GM18520 (cell line): ENCODE results near the gene NUDCD3.
"Not testable (repeated sequence)": the region's sequence is repeated elsewhere in the genome, so short reads cannot be mapped to it uniquely, and the experiment has no call there.

Source experiments
- ATAC-seq: cut with Tn5 transposase; IDR thresholded peaks from one replicate; pipeline ENCODE4 v1.9.1; 2021; ENCODE audit not compliant: unreplicated experiment

Gene NUDCD3

DNA sequence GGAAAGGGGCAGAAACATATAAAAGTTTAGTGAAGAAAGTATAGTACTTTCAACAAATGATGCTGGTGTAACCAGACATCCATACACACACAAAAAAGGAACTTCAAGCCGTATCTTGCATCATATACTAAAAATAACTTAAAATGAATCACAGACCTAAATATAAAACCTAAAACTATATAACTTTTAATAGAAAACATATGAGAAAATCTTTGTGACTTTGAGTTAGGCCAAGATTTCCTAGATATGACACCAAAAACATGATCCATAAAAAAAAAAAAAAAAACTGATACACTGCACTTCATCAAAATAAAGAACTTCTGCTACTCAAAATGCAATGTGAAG, 40.9 kb downstream of the NUDCD3 start:
- ATAC-seq: no peak

DNA sequence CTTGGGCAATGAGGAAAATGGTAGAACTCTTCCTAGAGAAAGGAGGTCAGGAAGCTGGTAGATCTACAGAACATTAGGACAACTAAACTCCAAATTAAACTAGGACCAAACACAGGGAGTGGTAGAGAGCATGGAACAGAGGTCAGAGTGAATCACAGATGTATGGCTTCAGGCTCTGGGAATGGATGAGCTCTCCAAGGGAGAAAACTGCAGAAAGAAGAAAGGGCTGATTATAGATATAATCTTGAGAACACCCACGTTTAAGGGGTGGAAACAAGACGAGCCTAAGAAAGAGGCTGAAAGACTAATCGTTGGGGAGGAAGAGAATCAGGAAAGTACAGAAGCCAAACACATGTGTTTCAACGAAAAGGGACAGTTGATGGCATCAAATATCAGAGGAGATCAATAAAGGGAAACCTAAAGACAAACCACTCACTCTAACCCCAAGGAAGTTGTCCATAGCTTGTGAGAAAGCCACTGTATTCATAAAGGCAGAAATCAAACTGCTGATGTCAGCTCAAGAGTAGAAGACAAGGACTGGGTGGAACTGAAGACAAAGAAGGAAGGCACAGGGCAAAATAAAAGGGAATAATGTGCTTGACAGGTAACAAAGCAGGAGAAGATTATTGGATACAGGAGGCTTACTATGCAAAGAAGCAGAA, 41.4 kb downstream of the NUDCD3 start:
- ATAC-seq: no peak

DNA sequence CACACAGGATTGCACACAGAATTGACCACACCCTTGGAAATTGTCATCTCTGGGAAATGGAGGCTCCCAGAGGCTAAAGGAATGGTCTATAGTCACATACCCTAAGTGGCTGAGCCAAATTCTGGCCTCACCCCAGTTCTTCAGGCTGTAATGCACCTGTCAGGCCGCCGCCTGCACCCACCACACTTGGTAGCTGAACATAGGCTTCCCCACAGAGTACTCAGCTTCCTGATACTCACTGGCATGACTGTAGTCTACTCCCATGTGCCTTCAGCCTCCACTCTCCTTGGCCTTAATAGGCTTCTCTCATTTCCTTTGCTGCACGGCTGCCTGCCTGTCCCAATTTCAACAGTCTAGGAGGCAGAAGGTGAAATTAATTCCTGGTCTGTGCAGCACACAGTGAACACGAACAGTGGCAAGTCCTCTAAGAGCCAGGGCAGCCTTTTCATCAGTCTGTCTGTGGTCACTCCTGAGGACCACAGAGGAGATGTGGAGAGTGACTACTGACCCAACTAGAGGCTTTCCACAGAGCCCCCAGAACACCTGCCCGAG, 42.5 kb downstream of the NUDCD3 start:
- ATAC-seq: no peak

DNA sequence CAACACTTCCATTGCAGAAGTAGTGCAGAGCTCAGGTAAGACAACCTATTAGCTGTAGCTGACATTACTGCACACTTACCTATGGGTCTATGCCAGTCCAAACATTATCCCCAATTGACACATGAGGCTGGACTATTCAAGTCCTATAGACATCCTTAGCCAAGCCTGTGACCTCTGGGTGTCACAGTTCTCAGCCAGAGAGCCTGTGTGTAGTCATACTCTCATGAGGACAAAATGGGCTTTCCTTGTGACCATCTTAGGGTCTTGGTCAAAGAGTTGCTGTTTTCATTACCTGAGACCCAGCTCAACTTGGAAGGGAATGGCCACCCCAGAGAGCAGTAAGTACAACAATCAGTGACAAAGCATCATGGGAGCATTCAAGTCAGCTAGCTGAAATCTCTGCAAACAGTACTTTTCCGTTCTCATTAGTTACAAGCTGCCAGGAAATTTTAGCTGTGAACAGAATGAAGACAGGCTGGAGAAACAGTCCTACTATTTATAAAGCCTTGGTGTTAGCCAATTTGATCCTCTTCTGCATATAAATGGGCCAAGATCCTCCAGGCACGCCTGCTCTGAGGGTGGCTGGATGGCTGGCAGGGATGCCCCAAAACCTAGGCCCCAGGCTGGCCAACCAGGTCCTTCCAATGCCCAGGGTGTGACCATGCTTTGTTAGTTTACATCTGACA, 44.3 kb downstream of the NUDCD3 start:
- ATAC-seq: no peak

DNA sequence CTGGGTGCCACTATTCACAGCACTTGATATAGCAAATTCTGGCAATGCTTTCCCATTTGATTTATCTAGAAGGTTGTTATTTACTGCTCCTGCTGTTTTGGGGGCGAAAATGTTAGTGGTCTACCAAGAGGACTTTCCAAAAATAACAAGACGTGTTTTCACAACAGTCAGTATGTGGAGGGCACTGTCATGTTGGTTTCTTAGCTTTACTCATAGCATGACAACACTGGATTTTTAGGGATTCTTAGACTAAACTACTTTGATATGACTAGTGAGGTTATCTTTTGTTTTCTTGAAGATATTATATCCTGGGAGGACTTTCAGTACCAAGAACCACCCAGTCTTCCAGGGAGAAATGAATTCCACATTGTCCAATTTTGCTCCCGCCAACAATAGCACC, 49.4 kb downstream of the NUDCD3 start:
- no peak for ATAC-seq

DNA sequence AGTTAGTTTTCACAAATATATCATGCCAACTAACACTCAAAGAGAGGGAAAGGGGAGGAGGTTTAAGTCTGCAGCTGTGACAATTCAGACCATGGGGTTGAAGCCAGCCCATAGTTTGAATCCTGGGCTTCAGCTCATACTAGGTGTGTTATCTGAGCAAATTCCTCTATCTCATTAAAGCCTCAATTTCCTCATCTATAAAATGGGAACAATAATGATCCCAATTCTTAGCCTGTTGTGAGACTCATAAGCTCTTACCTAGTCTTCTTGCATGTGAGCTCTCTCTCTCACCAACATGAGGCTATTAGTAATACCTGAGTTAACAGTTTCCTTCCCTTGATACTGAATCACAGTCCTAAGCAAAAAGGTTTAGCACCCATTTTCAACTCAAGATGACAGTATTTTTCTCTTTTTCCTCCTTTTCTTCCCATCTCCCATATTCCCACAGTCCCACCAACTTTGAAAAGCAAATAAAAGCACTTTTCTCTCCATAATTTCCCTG, 49.8 kb downstream of the NUDCD3 start:
- ATAC-seq: no peak

DNA sequence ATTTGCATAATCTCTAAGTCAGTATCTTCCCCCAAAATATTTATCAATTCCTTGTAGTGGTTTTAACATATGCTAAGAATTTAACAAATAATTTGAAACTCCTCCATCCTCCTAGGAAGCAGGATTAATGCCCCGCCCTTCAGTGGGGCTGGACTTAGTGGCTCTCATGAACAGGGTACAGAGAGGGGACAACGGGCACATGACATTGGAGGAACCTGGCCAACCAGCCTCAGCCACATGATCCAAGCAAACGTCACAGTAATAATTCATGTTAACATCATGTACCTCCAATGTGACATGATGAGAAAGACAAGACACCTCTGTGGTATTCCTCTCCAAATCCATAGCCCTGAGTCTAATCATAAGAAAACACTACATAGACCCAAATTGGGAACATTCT, 50.5 kb downstream of the NUDCD3 start:
- ATAC-seq: no peak

DNA sequence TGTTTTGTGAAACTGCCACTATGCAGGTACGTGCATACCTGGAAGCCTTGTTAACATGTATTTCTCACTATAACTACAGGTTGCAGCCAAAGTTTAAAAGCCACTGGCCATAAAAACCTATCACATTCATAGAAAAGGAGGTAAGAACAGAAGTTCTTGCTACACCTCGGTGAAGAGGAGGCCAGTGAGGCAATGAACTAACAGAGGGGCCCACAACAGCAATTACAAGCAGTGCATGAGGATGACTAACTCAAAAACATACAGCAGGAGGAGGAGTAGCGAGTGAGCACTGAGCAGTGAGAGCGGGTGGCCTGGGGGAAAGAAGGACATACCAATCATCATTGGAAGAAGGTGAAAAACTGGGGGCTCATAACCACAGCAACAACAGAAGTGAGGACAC, 51.6 kb downstream of the NUDCD3 start:
- no peak for ATAC-seq

DNA sequence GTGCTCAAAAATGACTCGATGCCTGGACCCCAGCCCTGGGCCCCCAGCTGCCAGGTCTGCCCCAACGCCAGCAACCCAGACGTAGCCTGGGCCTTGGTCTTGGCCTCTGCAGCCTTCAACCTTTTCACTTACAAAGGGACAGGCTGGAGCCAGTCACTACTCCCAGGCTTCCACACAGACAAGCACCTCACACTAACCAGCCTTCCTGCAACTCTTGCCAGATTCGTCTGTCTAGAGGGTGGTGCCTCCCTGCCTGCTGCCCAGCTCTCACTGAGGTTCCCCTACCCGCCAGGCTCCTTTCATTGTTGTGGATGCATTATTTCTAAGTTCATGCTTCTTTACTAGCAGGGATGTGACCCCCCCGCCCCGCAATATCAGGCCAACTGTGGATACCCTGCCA, 56.3 kb downstream of the NUDCD3 start:
- ATAC-seq: no peak

DNA sequence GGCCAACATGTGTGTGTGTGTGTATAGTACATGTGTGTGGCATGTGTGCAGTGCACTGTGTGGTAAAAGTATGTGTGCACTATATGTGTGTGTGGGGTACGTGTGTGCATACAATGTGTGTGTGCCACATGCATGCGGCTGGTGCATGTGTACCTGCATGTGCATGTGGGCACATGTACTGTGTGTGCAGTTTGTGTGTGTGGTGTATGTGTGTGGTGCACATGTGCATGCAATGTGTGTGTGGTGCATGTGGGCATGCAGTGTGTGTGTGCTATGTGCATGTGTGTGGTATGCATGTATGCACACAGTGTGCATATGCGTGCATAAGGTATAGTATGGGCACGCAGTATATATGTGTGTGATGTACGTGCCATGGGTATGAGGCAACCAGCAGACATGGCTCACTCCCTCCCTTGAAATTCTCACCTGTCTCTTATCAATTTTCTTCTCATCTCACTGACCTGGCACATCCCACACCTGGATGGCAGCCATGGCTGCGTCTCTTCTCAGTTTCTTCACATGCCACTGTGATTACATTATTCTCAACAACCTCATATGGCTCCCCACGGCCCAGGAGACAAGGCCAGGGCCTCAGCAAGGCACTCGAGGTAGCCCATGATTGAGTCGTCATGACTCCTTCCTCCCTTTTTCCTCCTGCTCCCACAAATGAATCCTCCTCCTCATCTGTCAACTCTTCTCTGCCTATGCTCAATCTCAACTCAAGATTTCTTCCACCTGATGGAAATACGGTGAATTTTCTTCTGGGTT, 57.0 kb downstream of the NUDCD3 start:
- ATAC-seq: no peak

DNA sequence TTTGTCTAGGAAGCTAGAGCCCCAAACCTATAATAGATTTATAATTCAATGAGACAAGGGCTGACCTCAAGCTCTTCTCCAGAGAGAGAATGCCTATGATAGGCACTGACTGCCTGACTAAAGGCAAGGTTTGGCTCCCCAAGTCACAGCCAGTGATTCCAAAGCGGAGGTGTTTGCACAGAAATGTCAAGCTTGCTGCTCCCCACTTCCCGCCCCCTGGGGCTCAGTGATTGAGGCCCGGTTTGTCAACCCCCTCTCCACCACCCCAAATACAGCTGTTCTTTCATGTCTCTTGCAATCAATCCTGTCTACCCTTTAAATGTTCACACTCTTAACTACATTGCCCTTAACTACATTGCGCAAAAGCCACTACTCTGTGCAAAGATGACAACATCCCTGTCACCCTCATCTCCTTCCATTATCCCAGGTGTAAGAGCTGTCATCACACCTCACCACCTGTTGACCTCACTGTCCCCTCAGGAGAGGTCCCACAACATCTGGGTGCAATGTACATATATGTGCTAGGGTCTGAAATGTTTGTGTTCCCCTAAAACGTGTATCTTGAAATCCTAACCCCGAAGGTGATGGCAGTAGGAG, 58.0 kb downstream of the NUDCD3 start:
- ATAC-seq: no peak

DNA sequence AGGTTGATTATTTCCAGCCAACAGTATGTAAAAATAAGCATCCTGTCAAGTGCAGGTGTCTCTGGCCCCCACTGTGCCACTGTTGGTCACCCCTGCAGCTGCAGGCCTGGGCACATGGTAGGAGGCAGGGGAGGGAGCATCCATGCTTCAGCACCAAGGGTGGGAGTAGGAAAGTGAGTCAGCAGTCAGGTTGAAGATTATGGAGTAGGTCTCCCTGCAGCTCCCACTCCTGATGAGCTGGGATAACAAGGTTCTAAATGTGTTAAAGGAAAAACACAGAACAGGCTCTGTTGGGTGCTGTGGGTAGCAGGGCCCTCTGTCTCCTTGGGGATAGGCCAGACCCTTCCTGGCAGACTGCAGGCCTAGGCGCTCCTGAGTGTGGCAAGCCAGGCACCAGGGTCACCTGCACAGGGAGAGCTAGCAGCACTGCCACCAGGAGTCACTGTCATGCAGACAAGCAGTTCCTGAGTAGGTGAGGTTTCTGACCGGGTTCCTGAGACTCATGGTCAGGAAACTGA, 59.3 kb downstream of the NUDCD3 start:
- no peak for ATAC-seq

DNA sequence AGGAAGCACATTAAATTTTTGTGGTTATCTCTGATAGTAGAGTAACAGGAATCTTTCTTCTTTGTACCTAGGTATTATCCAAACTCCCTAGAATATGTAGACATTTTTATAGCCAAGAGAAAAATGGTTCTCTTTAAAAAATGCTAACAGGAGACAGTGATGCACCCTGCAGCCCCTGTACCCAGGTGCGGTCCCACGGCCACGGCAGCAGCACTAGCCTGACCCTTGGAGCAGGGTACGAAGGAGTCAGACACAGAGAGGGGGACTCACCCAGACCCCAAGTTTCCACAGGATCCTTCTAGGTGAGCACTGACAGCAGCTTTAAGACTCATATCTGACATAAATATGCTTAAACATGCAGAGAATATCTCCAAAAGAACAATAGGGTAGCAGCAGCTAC, 60.4 kb downstream of the NUDCD3 start:
- ATAC-seq: no peak

DNA sequence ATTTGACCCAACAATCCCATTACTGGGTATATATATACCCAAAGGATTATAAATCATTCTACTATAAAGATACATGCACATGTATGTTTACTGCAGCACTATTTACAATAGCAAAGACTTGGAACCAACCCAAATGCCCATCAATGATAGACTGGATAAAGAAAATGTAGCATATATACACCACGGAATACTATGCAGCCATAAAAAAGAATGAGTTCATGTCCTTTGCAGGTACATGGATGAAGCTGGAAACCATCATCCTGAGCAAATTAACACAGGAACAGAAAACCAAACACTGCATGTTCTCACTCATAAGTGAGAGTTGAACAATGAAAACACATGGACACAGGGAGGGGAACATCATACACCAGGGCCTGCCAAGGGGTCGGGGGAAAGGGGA, 65.7 kb downstream of the NUDCD3 start:
- not testable (repeated sequence) for ATAC-seq

DNA sequence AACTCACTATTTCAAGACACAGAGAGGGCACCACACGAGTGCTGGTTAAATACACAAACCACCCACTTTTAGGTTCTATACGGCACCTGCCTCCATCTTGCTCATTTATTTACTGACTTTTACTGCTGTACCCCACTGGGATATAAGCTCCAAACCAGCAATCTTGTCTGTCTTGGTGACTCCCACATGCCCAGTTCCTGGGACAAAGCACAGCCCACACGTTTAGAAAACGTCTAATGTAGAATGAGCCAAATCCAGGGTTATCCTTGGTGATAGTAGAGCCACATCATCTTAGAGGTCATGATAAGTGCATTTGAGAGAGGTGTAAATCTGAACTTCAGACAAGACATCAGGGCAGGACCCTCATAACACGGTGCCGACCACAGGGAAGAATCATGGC, 73.5 kb downstream of the NUDCD3 start:
- no peak for ATAC-seq

DNA sequence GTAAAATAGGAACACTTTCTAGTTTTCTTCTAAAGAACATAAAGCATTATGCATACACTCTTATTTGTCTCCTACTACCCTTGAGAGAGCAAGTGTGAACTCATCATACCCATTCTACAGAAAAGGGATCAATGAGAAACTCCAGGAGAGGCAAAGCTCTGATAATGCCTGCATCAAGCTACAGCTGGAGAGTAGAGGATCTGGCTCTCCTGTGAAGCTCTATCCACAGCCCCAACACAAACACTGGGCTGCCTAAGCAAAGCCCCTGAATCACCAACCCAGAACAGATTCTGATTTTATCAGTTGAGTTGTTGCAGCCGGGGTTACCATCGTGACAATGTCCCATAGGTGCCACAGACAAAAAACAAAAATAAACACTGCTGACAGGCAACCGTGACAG, 74.9 kb downstream of the NUDCD3 start:
- no peak for ATAC-seq

DNA sequence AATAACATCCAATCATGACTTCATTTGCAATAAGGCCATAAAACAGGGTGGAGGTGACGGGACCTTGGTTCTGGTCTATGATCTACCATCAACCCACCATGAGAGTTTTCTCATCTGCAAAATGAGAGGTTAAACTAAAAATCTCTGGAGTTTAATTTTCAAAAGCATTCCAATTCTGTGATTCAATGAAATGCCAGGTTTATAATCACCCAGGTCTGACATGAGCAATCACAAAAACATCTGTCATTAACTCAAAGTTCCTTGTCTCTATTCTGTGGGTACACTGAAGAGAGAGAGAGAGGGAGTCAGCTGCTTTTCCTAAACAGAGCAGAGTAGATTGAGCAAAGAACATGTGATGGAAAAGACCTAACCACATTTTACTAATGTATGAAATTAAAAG, 75.4 kb downstream of the NUDCD3 start:
- ATAC-seq: no peak

DNA sequence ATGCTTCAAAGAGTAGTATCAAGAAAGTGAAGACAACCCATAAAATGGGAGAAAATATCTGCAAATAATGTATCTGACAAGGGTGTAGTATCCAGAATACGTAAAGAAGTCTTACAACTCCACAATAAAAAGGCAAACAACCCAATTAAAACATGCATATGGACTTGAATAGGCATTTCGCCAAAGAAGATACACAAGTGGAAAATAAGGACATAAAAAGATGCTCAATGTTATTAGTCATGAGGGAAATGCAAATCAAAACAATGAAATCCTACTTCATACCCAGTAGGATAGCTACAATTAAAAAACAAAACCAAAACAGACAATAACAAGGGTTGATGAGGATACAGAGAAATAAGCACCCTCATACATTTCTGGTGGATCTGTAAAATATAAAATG, 79.2 kb downstream of the NUDCD3 start:
- no peak for ATAC-seq

DNA sequence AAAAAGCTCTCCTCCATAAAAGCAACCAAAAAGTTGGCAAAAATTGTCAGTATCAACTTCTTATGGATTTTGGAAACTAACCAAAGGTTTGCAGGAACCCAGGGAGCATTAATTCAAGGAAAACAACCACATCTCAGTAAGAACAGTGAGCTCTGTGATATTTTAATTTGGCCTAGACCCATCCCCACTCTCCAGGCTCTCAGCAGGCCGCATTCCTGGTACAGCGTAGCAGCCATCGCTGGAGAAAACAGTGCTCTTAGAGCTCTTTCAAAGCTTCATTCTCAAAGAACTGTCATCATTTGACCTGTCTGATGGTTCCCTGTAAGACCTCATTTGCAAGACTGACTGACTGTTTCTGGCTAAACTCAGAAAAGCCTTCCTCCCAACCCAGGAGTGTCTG, 81.9 kb downstream of the NUDCD3 start:
- ATAC-seq: no peak

DNA sequence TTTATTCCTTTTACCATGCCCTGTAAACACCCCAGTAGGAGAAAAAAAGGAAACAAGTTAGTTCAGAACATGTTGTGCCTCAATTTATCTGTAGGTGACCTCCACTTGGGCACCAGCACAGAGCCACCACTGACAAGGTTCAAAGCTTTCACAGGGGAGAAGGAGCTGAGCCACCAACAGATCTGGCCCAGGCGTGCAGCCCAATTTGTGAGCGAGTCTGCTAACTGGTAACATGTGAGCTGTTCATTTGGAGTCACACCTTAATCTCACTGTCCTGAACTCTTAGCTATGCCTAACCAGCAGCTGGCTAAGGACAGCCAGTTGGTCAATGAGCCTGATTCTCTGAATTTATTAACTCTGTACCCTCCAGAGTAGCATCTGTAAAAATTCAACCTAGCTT, 86.7 kb downstream of the NUDCD3 start:
- no peak for ATAC-seq

DNA sequence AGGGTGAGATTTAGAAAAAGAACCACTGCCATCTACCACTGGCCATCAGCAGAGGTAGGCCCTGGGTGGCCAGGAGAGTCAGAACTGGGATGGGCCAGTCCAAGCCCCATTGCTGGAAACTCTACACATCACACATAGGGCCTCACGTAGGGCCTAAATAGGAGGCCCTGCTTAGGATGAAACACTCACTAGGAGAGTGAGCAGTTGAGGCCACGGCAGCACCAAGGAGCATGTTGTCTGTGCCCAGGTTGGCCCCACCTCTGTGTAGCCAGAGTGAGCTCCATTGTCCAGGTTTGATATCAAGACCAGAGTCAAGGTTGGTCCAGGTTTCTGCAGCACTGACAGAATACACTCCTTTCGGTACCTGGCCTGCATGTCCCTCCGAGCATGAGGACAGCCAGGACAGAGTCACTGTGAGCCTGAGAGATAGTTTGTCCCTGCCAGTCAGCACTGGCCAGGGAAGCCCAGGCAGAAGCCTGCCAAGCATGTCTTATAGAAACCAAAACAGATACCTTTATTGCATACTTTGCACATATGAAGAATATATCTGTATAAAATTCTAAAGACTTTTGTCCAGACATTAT, 87.2 kb downstream of the NUDCD3 start:
- ATAC-seq: no peak
